Smooth muscle cell (in vitro differentiated cells): ENCODE data around the gene PSMD11. TPM values are rescaled to one million over a fixed set of nuclear protein-coding genes. Genes with fewer than 3 reads are reported as not detected.
A peak's percentile ranks its signal among the peaks of the same experiment; 100 is the strongest.

Source experiments
- DNase-seq: peaks from one replicate; lab custom pipeline; 2025; ENCODE audit not compliant: unreplicated experiment; lab: John Stamatoyannopoulos, UW
- H2AFZ ChIP-seq: fragments of 200-600 bp; sonication (generic); 2 replicates; pipeline ENCODE4 v1.6.0; 2016; ENCODE audit warnings: antibody characterized with exemption, low read depth, mild to moderate bottlenecking
- H3F3A ChIP-seq: fragments of 200-600 bp; sonication (generic); 2 replicates; pipeline ENCODE4 v1.6.0; 2017; ENCODE audit warnings: antibody characterized with exemption, low read depth
- H3K27ac ChIP-seq: fragments of 200-600 bp; sonication (generic); 2 replicates; pipeline ENCODE4 v1.5.1; 2016; ENCODE audit warnings: low read depth, mild to moderate bottlenecking
- H3K27me3 ChIP-seq: fragments of 200-600 bp; sonication (generic); 2 replicates; pipeline ENCODE4 v1.6.1; 2016; ENCODE audit warnings: low read depth, mild to moderate bottlenecking
- H3K36me3 ChIP-seq: fragments of 200-600 bp; sonication (generic); 2 replicates; pipeline ENCODE4 v1.5.1; 2016; ENCODE audit warnings: low read depth
- H3K4me1 ChIP-seq: fragments of 200-600 bp; sonication (generic); 2 replicates; pipeline ENCODE4 v1.5.1; 2016; ENCODE audit warnings: low read depth
- H3K4me2 ChIP-seq: fragments of 200-600 bp; sonication (generic); 2 replicates; pipeline ENCODE4 v1.6.0; 2016; ENCODE audit warnings: mild to moderate bottlenecking
- H3K4me3 ChIP-seq: fragments of 200-600 bp; sonication (generic); 2 replicates; pipeline ENCODE4 v1.5.1; 2016; ENCODE audit warnings: mild to moderate bottlenecking
- H3K79me2 ChIP-seq: fragments of 200-600 bp; sonication (generic); 2 replicates; pipeline ENCODE4 v1.6.0; 2016; ENCODE audit warnings: low read depth, mild to moderate bottlenecking
- H3K9ac ChIP-seq: fragments of 200-600 bp; sonication (generic); 2 replicates; pipeline ENCODE4 v1.6.0; 2016; ENCODE audit warnings: low read depth
- H3K9me3 ChIP-seq: fragments of 200-600 bp; sonication (generic); replicated peaks from 2 replicates; pipeline ENCODE4 v1.5.1; 2016; ENCODE audit warnings: low read depth
- H4K20me1 ChIP-seq: fragments of 200-600 bp; sonication (generic); 2 replicates; pipeline ENCODE4 v1.6.0; 2016; ENCODE audit warnings: low read depth
- WGBS: methylation state at CpG from one replicate; pipeline ENCODE4 v1.1.7; 2016; ENCODE audit warnings: low lambda C conversion rate; 5-methylcytosine and 5-hydroxymethylcytosine counted together
- polyA plus RNA-seq: library from polyadenylated mRNA; unstranded; fragments of >200 nt; fragmentation: Nextera tagmentation; extraction: Ambion mirVana; gene quantifications from 2 replicates; pipeline ENCODE4 v1.2.1, GENCODE V29; 2016
- total RNA-seq: library from RNA; depleted of rRNA; stranded (reverse); fragments of >200 nt; gene quantifications from 2 replicates; pipeline ENCODE4 v1.2.3, GENCODE V29; 2014
- TF ChIP-seq, protein P1 (sequence below): fragments of 200-600 bp; sonication (generic); IDR thresholded peaks from 2 replicates; pipeline ENCODE4 v1.5.1; 2017; ENCODE audit warnings: borderline replicate concordance, mild to moderate bottlenecking, antibody characterized with exemption; ENCODE audit not compliant: insufficient read depth, poor library complexity, severe bottlenecking

PSMD11 gene
- total and polyA plus RNA-seq, 2 experiments from 2014 or later, result 46.9 to 150 TPM

DNA sequence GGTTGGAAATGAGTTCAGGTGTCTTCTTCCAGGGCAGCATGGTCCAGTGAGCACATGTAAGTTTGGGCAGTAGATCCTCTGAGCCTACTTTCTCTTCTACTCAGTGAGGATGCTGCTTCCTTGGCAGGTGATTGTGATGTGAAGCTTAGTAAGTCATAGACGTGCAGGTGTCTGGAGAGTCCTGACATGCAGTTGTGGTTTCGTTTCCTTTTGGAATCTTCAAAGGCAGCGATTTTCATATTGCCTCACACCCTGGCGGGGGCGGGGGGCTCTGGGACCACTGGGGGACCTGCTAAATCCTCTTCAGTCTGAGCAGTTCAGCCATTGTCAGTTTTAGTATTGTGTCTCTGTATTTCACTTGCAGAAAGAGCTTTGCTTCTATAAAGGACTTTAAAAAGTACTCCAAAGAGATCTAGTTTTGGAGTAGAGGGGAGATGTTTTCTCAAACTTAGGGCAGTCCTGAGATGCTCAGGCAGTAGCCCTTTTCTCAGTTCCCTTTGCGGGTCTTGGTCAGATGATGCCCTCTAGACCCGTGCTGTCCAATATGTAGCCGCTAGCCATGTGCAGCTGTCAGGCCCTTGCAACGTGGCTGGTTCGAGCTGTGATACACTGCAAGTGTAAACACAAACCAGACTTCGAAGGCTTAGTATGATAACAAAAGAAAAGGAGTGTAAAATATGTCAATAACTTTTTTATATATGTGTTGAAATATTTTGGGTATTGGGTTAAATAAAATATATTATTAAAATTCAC, 38.4 kb downstream of the PSMD11 start:
- no peaks in the 10 kb centered on the region for H3K9me3 ChIP-seq
- no peak overlapping the region for H3K9ac ChIP-seq
- H3K4me2 ChIP-seq, result no peak overlapping the region
- H3F3A ChIP-seq, result peaks cover 9% of the 10 kb centered on the region
- H3K79me2 ChIP-seq, result no peaks in the 10 kb centered on the region
- TF ChIP-seq, protein P1, sequence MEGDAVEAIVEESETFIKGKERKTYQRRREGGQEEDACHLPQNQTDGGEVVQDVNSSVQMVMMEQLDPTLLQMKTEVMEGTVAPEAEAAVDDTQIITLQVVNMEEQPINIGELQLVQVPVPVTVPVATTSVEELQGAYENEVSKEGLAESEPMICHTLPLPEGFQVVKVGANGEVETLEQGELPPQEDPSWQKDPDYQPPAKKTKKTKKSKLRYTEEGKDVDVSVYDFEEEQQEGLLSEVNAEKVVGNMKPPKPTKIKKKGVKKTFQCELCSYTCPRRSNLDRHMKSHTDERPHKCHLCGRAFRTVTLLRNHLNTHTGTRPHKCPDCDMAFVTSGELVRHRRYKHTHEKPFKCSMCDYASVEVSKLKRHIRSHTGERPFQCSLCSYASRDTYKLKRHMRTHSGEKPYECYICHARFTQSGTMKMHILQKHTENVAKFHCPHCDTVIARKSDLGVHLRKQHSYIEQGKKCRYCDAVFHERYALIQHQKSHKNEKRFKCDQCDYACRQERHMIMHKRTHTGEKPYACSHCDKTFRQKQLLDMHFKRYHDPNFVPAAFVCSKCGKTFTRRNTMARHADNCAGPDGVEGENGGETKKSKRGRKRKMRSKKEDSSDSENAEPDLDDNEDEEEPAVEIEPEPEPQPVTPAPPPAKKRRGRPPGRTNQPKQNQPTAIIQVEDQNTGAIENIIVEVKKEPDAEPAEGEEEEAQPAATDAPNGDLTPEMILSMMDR, result no peak
- peaks cover 8% of the 10 kb centered on the region for H3K36me3 ChIP-seq
- H3K4me3 ChIP-seq, result no peak overlapping the region
- H3K4me1 ChIP-seq, result peaks cover 18% of the 10 kb centered on the region
- WGBS, result 80% methylated on average over 11 of the region's 11 CpGs
- DNase-seq, result no peak
- H3K27me3 ChIP-seq, result no peaks in the 10 kb centered on the region
- H2AFZ ChIP-seq, result no peak overlapping the region
- H4K20me1 ChIP-seq, result peaks cover 10% of the 10 kb centered on the region
- H3K27ac ChIP-seq, result no peak overlapping the region

DNA sequence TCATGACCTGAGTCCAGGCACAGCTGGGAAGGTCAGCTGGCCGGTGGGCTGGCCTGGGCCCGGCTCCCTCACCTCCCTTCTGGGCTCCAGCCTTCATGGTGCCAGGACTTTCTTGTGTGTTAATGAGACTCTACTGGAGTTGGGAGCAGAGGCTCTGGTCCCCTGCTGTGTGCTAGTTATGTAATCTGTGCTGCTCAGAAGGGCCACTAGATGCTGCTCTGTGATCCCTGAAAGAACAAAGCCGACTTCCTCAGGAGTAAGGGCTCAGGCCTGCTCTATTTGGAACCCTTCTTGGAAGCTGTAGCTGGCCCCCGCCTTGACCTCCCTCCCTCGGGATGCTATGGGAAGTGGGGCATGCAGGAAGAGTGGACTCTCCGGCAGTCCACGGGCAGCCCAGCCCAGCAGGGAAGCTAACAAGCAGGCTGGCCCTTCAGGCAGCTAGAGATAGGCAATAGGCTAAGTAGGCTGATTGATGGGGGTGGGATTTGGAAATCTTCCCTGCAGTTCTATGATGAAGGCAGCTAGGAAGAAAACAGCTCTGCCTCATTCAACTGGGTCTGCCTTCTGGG, 39.2 kb downstream of the PSMD11 start:
- Histone ChIP-seq H4K20me1 (peaks cover 17% of the 10 kb centered on the region), H3K4me2 (no peak overlapping the region), H3F3A (peaks cover 9% of the 10 kb centered on the region), H3K4me1 (peaks cover 21% of the 10 kb centered on the region), H3K9ac (no peak overlapping the region), H2AFZ (no peak overlapping the region), H3K27ac (no peak overlapping the region), H3K79me2 (no peaks in the 10 kb centered on the region), H3K36me3 (peaks cover 2% of the 10 kb centered on the region), H3K27me3 (no peaks in the 10 kb centered on the region), H3K4me3 (no peak overlapping the region), H3K9me3 (no peaks in the 10 kb centered on the region)
- WGBS, result 57% methylated on average over 7 of the region's 7 CpGs
- DNase-seq, result no peak
- TF ChIP-seq, protein P1, result peak; percentile 29

DNA sequence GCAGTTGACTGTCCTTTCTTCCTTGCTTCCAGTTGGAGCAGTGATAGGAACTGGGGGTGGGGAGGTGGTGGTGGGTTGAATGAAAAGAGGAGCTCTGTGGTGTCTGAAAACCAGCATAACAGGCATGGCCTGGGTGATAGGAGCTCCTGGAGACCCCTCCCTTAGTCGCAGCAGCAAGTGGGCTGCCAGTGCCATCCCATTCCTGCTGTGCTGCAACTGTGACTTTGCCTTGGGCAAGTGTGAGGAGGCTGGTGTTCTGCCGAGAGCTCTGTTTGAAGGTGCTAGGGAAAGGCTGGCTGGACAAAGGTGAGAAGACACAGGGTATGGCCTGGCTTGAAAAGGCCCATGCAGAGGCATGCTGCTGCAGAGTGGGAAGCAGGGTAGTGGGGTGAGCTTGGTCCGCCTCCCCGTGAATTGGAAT, 39.7 kb downstream of the PSMD11 start:
- 82% methylated on average over 4 of the region's 4 CpGs for WGBS
- no peak overlapping the region for H3K9ac ChIP-seq
- no peak for DNase-seq

More for the DNA sequence above, 39.7 kb downstream of the PSMD11 start:
- Histone ChIP-seq H3K36me3 (no peaks in the 10 kb centered on the region), H3K79me2 (no peaks in the 10 kb centered on the region), H3K27me3 (no peaks in the 10 kb centered on the region), H3F3A (peaks cover 9% of the 10 kb centered on the region), H3K4me3 (no peak overlapping the region), H3K4me1 (peaks cover 21% of the 10 kb centered on the region), H2AFZ (no peak overlapping the region), H4K20me1 (peaks cover 20% of the 10 kb centered on the region), H3K9me3 (no peaks in the 10 kb centered on the region), H3K27ac (no peak overlapping the region), H3K4me2 (no peak overlapping the region)
- TF ChIP-seq, protein P1, result no peak
